Testis (tissue), 2 donors: ENCODE results near the gene UBAC1.

Source experiments
- CTCF ChIP-seq, 3 experiments: fragments of 450-650 bp in 2 of 3; fragments of 200-600 bp in 1 of 3; sonication (generic) in 1 of 3; IDR thresholded peaks; one replicate each; pipeline ENCODE4 v1.5.1; 2016 to 2019; ENCODE audit warnings: antibody characterized with exemption in 3 of 3, mild to moderate bottlenecking in 2 of 3, moderate library complexity in 1 of 3
- POLR2A ChIP-seq: fragments of 450-650 bp; IDR thresholded peaks from one replicate; pipeline ENCODE4 v1.6.1; 2017; ENCODE audit warnings: antibody characterized with exemption, mild to moderate bottlenecking, moderate library complexity

DNA sequence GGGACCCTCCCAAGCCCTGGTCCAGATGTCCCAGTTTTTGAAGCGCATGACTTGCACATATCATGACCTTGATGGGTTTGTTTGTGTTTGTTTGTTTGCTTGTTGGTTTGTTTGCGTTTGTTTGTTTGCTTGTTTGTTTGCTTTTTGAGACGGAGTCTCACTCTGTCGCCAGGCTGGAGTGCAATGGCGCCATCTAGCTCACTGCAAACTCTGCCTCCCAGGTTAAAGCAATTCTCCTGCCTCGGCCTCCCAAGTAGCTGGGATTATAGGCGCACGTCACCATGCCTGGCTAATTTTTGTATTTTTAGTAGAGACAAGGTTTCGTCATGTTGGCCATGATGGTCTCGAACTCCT, 13.0 kb upstream of the UBAC1 start:
- no peak for TF ChIP-seq CTCF (IDR thresholded peaks at IDR 0.05)
- TF ChIP-seq POLR2A = no peak
